Measurements from ENCODE around the gene CETP.

Gene CETP

DNA sequence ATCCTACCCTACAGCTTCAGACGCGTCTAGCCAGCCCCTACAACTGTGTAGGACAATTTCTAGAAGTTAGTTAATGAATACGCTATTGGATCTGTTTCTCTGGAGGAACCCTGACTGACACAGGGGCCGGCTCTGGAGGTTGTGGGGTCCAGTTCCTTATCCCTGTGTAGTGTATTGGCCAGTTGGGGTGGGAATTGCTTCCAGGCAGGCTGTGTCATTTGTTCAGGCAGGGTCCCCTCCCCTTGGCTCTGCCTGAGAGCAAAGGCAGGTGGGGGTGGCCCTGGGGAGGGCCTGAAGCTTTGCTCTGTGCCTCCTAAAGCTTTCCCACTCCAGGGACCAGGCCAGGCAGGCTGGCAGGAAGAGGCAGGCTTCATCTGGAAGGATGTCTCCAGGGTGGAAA is 11.7 kb upstream of the CETP start:
- H3K4me1 ChIP-seq (ENCODE audit: insufficient read depth, low read length) = no peaks in the 10 kb centered on the region
- H3K36me3 ChIP-seq (ENCODE audit: insufficient read depth, low read length) = peaks cover 9% of the 10 kb centered on the region

DNA sequence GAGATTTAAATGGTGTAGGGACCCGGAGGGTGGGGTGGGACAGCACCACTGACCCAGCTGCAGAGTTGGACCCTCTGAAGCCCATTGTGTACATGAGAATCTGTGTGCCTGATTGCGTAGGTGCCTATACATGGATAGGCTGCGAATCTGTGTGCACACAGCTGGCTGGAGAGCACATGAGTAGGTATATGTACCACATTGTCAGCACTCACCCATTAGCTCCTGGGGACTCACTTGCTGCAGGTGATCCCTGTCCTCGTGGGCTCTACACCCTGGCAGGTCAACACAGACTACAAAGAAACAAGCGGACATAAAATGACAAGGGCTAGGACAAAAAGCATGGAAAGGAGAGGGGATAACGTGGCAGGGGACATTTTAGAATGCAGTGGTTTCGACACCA is 11.3 kb upstream of the CETP start:
- no peaks in the 10 kb centered on the region for H3K27me3 ChIP-seq (ENCODE audit: control insufficient read depth in 1 of 2, insufficient read depth in 2 of 2, low read length in 2 of 2)
- no peak overlapping the region for H3K27ac ChIP-seq (ENCODE audit: low read depth, low read length)
- H3K4me1 ChIP-seq (ENCODE audit: insufficient read depth, low read length) = no peaks in the 10 kb centered on the region
- H3K4me3 ChIP-seq (ENCODE audit: low read depth in 1 of 2, low read length in 2 of 2) = no peak overlapping the region
- H3K36me3 ChIP-seq (ENCODE audit: insufficient read depth, low read length) = peaks cover 5% of the 10 kb centered on the region
- H3K9ac ChIP-seq (ENCODE audit: low read length) = no peak overlapping the region
- no peaks in the 10 kb centered on the region for H3K9me3 ChIP-seq (ENCODE audit: low read length)

More for the DNA sequence above, 11.7 kb upstream of the CETP start:
- Histone ChIP-seq H3K4me3 (ENCODE audit: low read depth in 1 of 2, low read length in 2 of 2) (no peak overlapping the region), H3K9ac (ENCODE audit: low read length) (no peak overlapping the region), H3K27ac (ENCODE audit: low read depth, low read length) (no peak overlapping the region), H3K27me3 (ENCODE audit: control insufficient read depth in 1 of 2, insufficient read depth in 2 of 2, low read length in 2 of 2) (no peaks in the 10 kb centered on the region), H3K9me3 (ENCODE audit: low read length) (no peaks in the 10 kb centered on the region)

DNA sequence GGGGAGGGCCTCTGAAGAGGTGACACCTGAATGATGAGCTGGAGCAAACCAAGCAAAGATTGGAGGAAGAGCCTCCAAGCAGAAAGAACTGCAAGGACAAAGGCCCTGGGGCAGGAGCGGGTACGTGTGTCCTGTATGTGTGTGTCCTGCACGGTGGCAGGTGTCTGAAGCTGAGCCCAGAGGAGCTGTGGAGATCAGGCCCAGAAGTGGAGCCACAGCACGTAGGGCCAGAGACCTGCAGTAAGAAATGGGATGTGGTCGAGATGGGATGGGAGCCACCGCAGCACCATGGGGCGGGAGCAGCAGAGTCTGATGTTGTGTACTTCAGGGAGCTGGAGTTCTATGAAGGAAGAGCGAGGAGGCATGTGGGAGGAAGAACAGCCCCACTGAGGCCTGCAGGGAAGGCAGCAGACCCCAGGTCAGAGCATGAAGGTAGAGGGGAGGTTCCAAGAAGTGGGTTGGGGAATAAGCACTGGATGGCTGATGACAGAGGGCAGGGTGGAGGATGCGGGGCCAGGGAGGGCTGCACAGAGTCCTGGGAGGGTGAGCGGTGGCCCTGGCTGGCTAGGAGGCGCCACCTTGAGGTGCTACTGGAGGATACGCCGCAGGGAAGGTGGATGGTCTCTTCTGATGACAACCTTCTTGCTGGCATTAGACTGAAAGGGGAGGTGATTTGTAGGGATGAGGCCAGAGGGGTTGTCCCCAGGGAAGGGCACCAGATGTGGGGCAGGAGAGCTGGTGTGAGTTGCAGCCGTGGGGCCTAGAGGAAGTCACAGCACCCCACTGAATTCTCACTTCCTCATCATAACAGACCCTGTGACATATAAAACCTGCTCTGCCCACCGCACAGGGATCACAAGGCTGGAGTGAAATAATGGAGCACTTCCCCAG is 10.6 kb upstream of the CETP start:
- no peaks in the 10 kb centered on the region for H3K4me1 ChIP-seq (ENCODE audit: insufficient read depth, low read length)
- no peak overlapping the region for H3K4me3 ChIP-seq (ENCODE audit: low read depth in 1 of 2, low read length in 2 of 2)
- H3K36me3 ChIP-seq (ENCODE audit: insufficient read depth, low read length) = peaks cover 5% of the 10 kb centered on the region
- no peaks in the 10 kb centered on the region for H3K9me3 ChIP-seq (ENCODE audit: low read length)
- H3K27ac ChIP-seq (ENCODE audit: low read depth, low read length) = no peak overlapping the region
- no peaks in the 10 kb centered on the region for H3K27me3 ChIP-seq (ENCODE audit: control insufficient read depth in 1 of 2, insufficient read depth in 2 of 2, low read length in 2 of 2)
- no peak overlapping the region for H3K9ac ChIP-seq (ENCODE audit: low read length)

DNA sequence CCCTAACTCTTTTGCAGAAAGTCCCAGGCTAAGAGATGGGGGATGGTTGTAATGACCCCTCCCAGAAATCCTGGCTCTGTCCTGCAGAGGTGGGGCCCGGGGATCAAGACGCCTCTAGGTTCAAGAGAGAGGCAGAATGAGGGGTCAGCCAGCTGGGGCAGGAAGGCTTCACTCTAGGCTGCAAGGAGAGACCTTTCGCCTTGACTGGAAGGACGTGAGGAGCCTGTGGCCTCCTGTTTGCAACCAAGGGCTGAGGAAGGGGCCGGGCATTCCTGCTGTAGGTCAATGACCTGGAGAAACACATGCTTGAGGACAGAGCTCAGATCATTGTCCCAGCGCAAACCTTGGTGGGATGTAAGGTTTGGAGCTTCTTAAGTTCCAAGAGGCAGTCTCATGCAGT is 8.7 kb upstream of the CETP start:
- no peaks in the 10 kb centered on the region for H3K4me1 ChIP-seq (ENCODE audit: insufficient read depth, low read length)
- no peaks in the 10 kb centered on the region for H3K27me3 ChIP-seq (ENCODE audit: control insufficient read depth in 1 of 2, insufficient read depth in 2 of 2, low read length in 2 of 2)
- H3K4me3 ChIP-seq (ENCODE audit: low read depth in 1 of 2, low read length in 2 of 2) = no peak overlapping the region
- no peak overlapping the region for H3K27ac ChIP-seq (ENCODE audit: low read depth, low read length)
- no peak overlapping the region for H3K9ac ChIP-seq (ENCODE audit: low read length)
- H3K36me3 ChIP-seq (ENCODE audit: insufficient read depth, low read length) = no peaks in the 10 kb centered on the region
- no peaks in the 10 kb centered on the region for H3K9me3 ChIP-seq (ENCODE audit: low read length)

DNA sequence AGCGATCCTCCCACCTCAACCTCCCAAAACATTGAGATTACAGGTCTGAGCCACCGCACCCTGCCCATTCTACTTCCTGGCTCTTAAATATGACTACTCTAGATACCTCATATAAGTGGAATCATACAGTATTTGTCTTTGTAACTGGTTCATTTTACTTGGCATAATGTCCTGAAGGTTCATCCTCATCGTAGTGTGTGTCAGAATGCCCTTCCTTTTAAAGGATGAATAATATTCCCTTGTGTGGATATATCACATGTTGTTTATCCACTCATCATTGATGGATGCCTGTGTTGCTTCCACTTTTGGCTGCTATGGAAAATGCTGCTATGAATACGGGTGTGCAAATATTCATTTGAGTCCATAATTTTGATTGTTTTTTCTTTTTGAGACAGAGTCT is 5.7 kb upstream of the CETP start:
- Histone ChIP-seq H3K4me1 (ENCODE audit: insufficient read depth, low read length) (no peaks in the 10 kb centered on the region), H3K9me3 (ENCODE audit: low read length) (no peaks in the 10 kb centered on the region), H3K27ac (ENCODE audit: low read depth, low read length) (no peak overlapping the region), H3K4me3 (ENCODE audit: low read depth in 1 of 2, low read length in 2 of 2) (no peak overlapping the region), H3K36me3 (ENCODE audit: insufficient read depth, low read length) (no peaks in the 10 kb centered on the region), H3K9ac (ENCODE audit: low read length) (no peak overlapping the region), H3K27me3 (ENCODE audit: control insufficient read depth in 1 of 2, insufficient read depth in 2 of 2, low read length in 2 of 2) (no peaks in the 10 kb centered on the region)

DNA sequence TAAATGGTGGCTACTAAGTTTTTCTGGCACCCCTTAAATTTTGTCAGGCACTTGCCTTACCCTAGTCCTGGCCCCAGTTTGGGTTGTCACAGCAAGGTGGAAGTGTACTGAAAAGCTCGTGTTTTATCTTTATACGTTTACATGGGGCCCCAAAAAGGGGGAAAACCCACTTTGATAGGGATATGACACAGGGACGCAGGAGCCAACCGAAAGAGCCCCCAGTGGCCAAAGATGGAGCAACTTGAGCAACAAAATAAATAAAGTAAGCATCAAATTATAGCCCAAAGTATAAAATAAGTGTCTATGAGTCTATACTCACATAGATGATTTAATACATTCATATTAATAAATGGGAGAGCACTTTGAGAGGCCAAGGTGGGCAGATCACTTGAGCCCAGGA is 5.0 kb upstream of the CETP start:
- Histone ChIP-seq H3K9ac (ENCODE audit: low read length) (no peak overlapping the region), H3K4me3 (ENCODE audit: low read depth in 1 of 2, low read length in 2 of 2) (no peak overlapping the region), H3K27me3 (ENCODE audit: control insufficient read depth in 1 of 2, insufficient read depth in 2 of 2, low read length in 2 of 2) (no peaks in the 10 kb centered on the region), H3K36me3 (ENCODE audit: insufficient read depth, low read length) (no peaks in the 10 kb centered on the region), H3K4me1 (ENCODE audit: insufficient read depth, low read length) (no peaks in the 10 kb centered on the region), H3K27ac (ENCODE audit: low read depth, low read length) (no peak overlapping the region), H3K9me3 (ENCODE audit: low read length) (no peaks in the 10 kb centered on the region)

DNA sequence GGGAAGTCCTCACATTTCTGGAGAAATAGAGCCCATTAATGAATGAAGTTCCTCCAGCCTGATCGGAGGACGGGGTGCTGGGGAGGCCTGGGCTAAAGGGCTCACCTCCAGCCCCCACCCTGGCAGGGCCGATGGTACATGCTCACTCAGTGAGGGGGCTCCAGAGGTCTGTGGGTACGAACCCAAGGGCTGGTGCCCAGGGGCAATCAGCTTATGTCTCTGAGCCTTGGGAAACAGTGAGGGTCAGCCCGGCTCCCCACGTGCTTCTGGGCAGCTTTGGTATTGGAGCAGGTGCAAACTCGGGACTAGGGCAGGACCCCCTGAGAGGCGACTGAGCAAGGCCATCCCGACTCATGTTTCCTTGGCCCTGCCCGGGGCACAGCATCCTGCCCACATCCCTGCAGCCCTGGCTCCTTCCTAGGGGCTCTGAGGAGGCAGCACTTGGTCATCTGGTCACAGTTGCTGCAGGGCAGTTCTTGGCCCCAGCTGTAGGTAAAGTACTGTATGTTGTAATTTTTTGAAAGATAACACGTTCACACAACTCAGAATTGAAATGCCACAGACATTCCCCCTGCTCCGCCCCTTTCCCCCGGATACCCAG is 969 bp upstream of the CETP start:
- Histone ChIP-seq H3K4me1 (ENCODE audit: insufficient read depth, low read length) (peaks cover 2% of the 10 kb centered on the region), H3K27me3 (ENCODE audit: control insufficient read depth in 1 of 2, insufficient read depth in 2 of 2, low read length in 2 of 2) (no peaks in the 10 kb centered on the region), H3K4me3 (ENCODE audit: low read depth in 1 of 2, low read length in 2 of 2) (no peak overlapping the region), H3K36me3 (ENCODE audit: insufficient read depth, low read length) (no peaks in the 10 kb centered on the region), H3K9me3 (ENCODE audit: low read length) (no peaks in the 10 kb centered on the region), H3K27ac (ENCODE audit: low read depth, low read length) (no peak overlapping the region), H3K9ac (ENCODE audit: low read length) (no peak overlapping the region)

DNA sequence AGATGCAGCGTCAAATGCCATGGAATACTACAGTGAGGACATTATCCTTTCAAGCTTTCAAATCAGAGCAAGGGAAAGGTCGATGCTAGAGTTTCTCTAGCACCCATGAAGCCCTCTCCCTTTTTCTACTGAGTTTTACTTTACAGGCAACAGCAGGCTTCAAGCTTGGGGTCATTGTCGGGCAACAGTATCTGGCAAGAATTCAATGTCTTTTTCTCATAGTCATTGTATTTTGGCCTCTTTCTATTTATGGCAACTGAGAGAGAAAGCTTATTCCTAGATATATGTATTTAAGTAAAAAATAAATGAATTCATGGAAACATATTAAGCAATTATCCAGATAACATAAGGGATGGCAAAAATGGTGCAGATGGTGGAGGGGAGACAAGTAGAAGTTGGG is 364 bp upstream of the CETP start:
- Histone ChIP-seq H3K27ac (ENCODE audit: low read depth, low read length) (no peak overlapping the region), H3K9me3 (ENCODE audit: low read length) (no peaks in the 10 kb centered on the region), H3K9ac (ENCODE audit: low read length) (no peak overlapping the region), H3K4me1 (ENCODE audit: insufficient read depth, low read length) (peaks cover 6% of the 10 kb centered on the region), H3K27me3 (ENCODE audit: control insufficient read depth in 1 of 2, insufficient read depth in 2 of 2, low read length in 2 of 2) (no peaks in the 10 kb centered on the region), H3K4me3 (ENCODE audit: low read depth in 1 of 2, low read length in 2 of 2) (no peak overlapping the region), H3K36me3 (ENCODE audit: insufficient read depth, low read length) (no peaks in the 10 kb centered on the region)

DNA sequence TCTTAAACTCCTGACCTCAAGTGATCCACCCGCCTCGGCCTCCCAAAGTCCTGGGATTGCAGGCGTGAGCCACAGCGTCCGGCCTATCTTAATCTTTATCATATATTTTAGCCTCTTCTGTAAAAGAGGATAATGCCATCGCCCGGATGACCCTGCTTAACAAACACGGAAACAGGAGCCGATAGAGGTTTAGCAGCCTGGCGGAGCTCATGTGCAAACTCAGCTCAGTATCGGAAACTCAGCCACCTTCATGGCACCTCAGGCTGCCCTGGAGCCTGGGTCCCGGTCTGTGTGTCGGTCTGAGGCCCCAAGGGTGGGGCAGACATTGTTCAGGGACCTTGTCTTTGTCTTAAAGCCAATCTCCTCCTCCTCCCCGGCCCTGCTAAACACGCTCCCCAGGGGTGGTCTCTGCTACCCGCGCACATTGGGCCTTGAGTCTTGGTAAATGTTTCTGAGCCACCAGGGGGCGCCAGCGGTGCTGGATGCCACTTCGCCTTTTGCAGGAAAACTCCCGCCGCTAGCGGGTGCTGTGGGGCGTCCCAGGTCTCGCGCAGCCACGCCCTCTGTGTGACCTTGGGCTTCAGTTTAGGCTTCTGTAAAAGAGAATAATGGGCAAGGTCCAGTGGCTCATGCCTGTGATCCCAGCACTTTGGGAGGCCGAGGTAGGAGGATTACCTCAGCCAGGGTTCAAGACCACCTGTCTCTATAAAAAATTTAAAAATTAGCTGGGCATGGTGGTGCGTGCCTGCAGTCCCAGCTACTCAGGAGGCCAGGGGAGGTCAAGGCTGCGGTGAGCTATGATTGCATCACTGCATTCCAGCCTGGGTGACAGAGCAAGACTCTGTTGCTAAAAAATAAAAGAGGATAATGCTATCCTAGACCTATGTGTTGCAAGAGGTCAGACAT is 2.7 kb downstream of the CETP start:
- Histone ChIP-seq H3K4me1 (ENCODE audit: insufficient read depth, low read length) (peaks cover 6% of the 10 kb centered on the region), H3K27me3 (ENCODE audit: control insufficient read depth in 1 of 2, insufficient read depth in 2 of 2, low read length in 2 of 2) (no peaks in the 10 kb centered on the region), H3K4me3 (ENCODE audit: low read depth in 1 of 2, low read length in 2 of 2) (no peak overlapping the region), H3K36me3 (ENCODE audit: insufficient read depth, low read length) (no peaks in the 10 kb centered on the region), H3K9me3 (ENCODE audit: low read length) (no peaks in the 10 kb centered on the region), H3K27ac (ENCODE audit: low read depth, low read length) (no peak overlapping the region), H3K9ac (ENCODE audit: low read length) (no peak overlapping the region)

DNA sequence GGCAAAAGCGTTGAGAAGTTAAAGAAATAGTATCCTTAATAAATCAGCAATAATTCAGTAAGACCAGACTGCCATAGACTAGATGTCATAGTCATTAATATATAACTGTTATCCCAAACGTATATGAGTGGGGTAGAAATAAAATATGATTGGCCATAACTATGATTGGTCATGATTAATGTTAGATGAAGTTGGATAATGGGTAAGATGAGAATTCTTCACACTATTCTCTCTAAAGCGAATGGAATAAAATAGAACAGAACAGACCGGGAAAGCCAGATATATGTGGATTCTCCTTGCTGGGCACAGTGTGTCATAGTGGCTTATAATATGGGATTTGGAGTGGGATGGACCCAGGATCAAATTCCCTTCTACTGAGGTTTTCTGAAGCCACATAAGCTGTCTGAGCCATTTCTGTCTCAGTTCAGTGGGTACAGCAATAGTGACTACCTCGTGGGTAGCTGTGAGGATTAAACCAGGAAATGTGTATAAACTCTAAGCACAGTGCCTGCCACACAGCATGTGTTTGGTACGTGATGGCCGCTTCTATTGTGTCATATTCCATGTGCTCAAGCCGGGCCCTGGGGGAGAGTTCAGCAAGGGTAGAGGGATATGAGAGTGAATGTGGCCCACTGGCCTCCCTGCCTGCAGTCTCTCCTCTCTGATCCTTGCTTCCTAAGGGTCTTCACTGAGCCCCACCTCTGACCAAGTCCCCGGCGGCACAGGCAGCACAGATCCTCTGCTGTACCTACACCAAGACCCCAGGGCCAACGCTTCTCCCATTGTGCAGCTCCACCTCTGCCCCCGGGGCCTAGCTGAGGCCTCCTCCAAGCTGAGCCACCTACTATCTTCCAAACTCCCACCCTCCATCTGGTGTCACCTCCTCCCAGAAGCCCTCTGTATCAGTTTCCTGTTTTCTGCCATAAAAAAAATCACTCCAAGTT is 3.7 kb downstream of the CETP start:
- no peaks in the 10 kb centered on the region for H3K36me3 ChIP-seq (ENCODE audit: insufficient read depth, low read length)
- H3K9me3 ChIP-seq (ENCODE audit: low read length) = no peaks in the 10 kb centered on the region
- no peak overlapping the region for H3K9ac ChIP-seq (ENCODE audit: low read length)
- no peaks in the 10 kb centered on the region for H3K27me3 ChIP-seq (ENCODE audit: control insufficient read depth in 1 of 2, insufficient read depth in 2 of 2, low read length in 2 of 2)
- H3K27ac ChIP-seq (ENCODE audit: low read depth, low read length) = no peak overlapping the region
- H3K4me3 ChIP-seq (ENCODE audit: low read depth in 1 of 2, low read length in 2 of 2) = no peak overlapping the region
- peaks cover 6% of the 10 kb centered on the region for H3K4me1 ChIP-seq (ENCODE audit: insufficient read depth, low read length)

Data from muscle layer of colon (tissue), 2 donors.